K562 (cell line): ENCODE measurements around the gene NFATC3. TPM values are rescaled to one million over a fixed set of nuclear protein-coding genes. Genes with fewer than 3 reads are reported as not detected.

Experiments used
- BCOR ChIP-seq: fragments of 450-650 bp; IDR thresholded peaks from 2 replicates; pipeline ENCODE4 v1.6.1; 2016
- CBX5 ChIP-seq: IDR thresholded peaks from 2 replicates; pipeline ENCODE4 v1.6.1; 2014; ENCODE audit warnings: low read depth, borderline replicate concordance
- CHD7 ChIP-seq: fragments of 200-600 bp; sonication (generic); IDR thresholded peaks from one replicate; pipeline ENCODE4 v1.6.1; 2012; ENCODE audit warnings: mild to moderate bottlenecking, low read depth, low read length, inconsistent platforms
- NCOA1 ChIP-seq: fragments of 450-650 bp; IDR thresholded peaks from 2 replicates; pipeline ENCODE4 v1.6.1; 2016; ENCODE audit warnings: low read depth
- POLR3G ChIP-seq: IDR thresholded peaks from 2 replicates; pipeline ENCODE4 v1.6.1; 2011; ENCODE audit not compliant: insufficient read length, insufficient replicate concordance; ENCODE audit errors: extremely low read depth
- SRF ChIP-seq, 2 experiments: fragments of 250-450, 450-650 bp in 1 of 2; sonication (Bioruptor Pico) in 1 of 2; sonication (generic) in 1 of 2; formaldehyde crosslinking; IDR thresholded peaks; 2 replicates each; pipeline versions ENCODE4 v1.5.0 to v1.5.1; 2020 to 2022; ENCODE audit warnings: mild to moderate bottlenecking in 1 of 2, missing genetic modification reagents in 1 of 2
- ZZZ3 ChIP-seq: fragments of 450-650 bp; IDR thresholded peaks from 2 replicates; pipeline ENCODE4 v1.6.1; 2016; ENCODE audit warnings: antibody characterized with exemption, mild to moderate bottlenecking, moderate library complexity
- polyA plus RNA-seq, 8 experiments: library from polyadenylated mRNA; depleted of rRNA in 4 of 8; stranded (reverse) in 5 of 8; unstranded in 3 of 8; fragments of >200 nt; fragmentation: Nextera tagmentation in 2 of 8; fragmentation: Illumina TruSeq in 1 of 8; extraction: Ambion mirVana in 2 of 8; extraction: Trizol in 1 of 8; gene quantifications; 2 replicates each; pipeline versions ENCODE4 v1.2.1 to v1.2.3, GENCODE V29; 2011 to 2014; ENCODE audit warnings: inconsistent platforms in 1 of 8, missing spikeins in 1 of 8
- total RNA-seq, 7 experiments: library from RNA; depleted of rRNA in 6 of 7; stranded (reverse); fragments of >200 nt in 6 of 7; fragmentation: Illumina TruSeq in 2 of 7; extraction: Trizol in 2 of 7; gene quantifications; 2 replicates each; pipeline versions ENCODE4 v1.2.1 to v1.2.3, GENCODE V29; 2011 to 2021; ENCODE audit warnings: low replicate concordance in 1 of 7

Gene NFATC3
- total and polyA plus RNA-seq, 9 of the 15 experiments (the other 6 are each of a cell fraction or from before 2014, with no cell fraction given): 15.7 to 98.4 (median 59.4) TPM

DNA sequence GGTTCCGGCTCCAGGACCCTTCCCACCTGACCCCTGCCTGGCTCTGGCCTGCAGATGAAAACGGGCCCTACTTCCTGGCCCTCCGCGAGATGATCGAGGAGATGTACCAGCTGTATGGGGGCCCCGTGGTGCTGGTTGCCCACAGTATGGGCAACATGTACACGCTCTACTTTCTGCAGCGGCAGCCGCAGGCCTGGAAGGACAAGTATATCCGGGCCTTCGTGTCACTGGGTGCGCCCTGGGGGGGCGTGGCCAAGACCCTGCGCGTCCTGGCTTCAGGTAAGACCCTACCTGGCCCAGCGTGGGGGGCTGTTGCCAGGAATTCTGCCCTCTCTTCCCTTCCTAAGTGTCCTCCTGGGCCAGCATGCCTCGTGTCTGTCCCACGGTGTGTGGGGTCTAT lies 170.5 kb downstream of the NFATC3 start (continued):
- TF ChIP-seq CHD7 (no peak), ZZZ3 (no peak), CBX5 (no peak), SRF (CRISPR knock-in tag; IDR thresholded peaks at IDR 0.05) (no peak), BCOR (no peak), POLR3G (no peak), NCOA1 (no peak)
